Urinary bladder (tissue), 4 donors: ENCODE results near the gene FBXO10. TPM values are rescaled to one million over a fixed set of nuclear protein-coding genes. Genes with fewer than 3 reads are reported as not detected.
A peak's percentile ranks its signal among the peaks of the same experiment; 100 is the strongest.

Experiments
- DNase-seq: peaks from one replicate; pipeline ENCODE4 v3.0.0-alpha.2; 2015; ENCODE audit errors: extremely low spot score
- H3K27ac ChIP-seq: one replicate; pipeline ENCODE4 v1.5.1; 2013; ENCODE audit warnings: low read depth, mild to moderate bottlenecking, moderate library complexity
- H3K36me3 ChIP-seq: one replicate; pipeline ENCODE4 v1.6.1; 2013; ENCODE audit warnings: mild to moderate bottlenecking, moderate library complexity; ENCODE audit not compliant: insufficient read depth
- H3K4me1 ChIP-seq: one replicate; pipeline ENCODE4 v1.6.1; 2013; ENCODE audit warnings: mild to moderate bottlenecking, moderate library complexity; ENCODE audit not compliant: insufficient read depth
- H3K4me3 ChIP-seq: one replicate; pipeline ENCODE4 v1.5.1; 2013; ENCODE audit warnings: low read depth, low read length
- WGBS: extraction: QIAGEN DNeasy Blood & Tissue Kit; methylation state at CpG from one replicate; pipeline ENCODE4 v1.1.7; 2013; 5-methylcytosine and 5-hydroxymethylcytosine counted together
- polyA plus RNA-seq: library from polyadenylated mRNA; stranded (reverse); fragments of 200-250 nt; gene quantifications from one replicate; pipeline ENCODE4 v1.2.3, GENCODE V29; 2013
- total RNA-seq: library from RNA; depleted of rRNA; stranded (reverse); fragments of >200 nt; gene quantifications from one replicate; pipeline ENCODE4 v1.2.3, GENCODE V29; 2014
- donor health status: healthy with polysubstance abuse.
- donor health status: healthy.

FBXO10 gene
- total and polyA plus RNA-seq, 2 donors, result 5.9 to 9.5 TPM

DNA sequence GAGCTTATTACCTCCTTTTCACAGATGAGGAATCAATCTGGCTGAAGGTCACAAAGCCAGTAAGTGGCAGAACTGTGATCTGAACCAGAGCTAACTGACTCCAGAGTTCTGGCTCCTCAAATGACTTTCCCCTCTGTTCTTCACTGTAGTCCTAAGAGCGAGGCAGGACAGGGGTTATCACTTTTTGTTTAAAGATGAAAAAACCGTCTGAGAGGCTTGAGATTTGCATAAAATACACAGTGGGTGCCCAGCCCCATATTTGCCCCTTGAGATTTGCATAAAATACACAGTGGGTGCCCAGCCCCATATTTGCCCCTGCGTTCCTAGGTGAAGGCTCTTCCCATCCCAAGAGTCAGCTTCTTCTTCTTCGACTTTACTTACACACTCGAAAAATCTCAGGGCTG, 667 bp downstream of the FBXO10 start:
- Histone ChIP-seq H3K4me1 (no peaks in the 10 kb centered on the region), H3K4me3 (peak overlapping the region; percentile 82), H3K27ac (no peak overlapping the region), H3K36me3 (no peaks in the 10 kb centered on the region)
- WGBS, result 5% methylated on average over 5 of the region's 5 CpGs
- DNase-seq, result no peak

DNA sequence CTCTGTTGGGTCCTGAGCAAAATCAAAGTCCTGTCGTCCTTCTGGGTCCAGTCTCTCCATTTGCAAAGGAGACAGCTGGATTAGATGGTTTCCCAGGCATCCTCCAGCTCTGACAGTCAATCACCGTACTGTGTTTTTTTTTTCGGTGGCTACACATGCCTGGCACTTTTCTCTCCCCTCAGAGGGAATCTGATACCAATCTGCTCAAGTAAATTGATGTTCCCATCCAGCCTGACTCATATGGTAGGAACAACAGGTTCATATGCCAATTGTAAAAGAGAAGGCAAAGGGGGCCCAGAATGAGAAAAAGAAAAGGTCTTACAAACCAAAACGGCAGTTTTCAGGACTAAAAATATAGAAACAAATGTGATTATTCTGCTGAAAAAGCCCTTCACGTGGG, 1.2 kb downstream of the FBXO10 start:
- H3K4me3 ChIP-seq, result no peak overlapping the region
- 40% methylated on average over 5 of the region's 5 CpGs for WGBS
- no peaks in the 10 kb centered on the region for H3K36me3 ChIP-seq
- no peak for DNase-seq
- H3K27ac ChIP-seq, result no peak overlapping the region
- no peaks in the 10 kb centered on the region for H3K4me1 ChIP-seq

DNA sequence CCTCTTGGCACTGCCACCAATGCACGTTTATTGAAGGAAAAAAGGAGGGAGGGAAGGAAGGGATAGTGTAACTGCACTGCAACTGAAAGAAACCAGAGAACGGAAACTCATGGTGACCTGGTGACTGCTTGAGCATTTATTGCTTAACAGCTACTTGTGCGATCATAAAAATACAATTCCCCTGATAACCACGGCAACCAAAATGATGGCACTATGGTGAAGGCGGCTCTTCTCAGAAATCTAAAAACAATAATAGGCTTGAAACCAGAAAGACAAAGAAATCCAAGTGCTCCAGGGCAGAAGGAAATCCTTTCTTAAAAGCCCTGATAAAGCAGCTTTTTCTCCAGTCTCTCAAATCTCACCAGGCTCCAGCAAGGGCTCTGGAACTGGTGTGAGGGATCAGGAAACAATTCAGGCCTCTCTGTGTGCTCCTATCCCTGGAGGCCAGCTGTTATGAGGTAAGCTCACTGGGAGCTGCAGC, 1.9 kb downstream of the FBXO10 start:
- Histone ChIP-seq H3K4me1 (no peaks in the 10 kb centered on the region), H3K27ac (no peak overlapping the region), H3K36me3 (no peaks in the 10 kb centered on the region), H3K4me3 (no peak overlapping the region)
- WGBS, result 40% methylated on average over 5 of the region's 5 CpGs
- no peak for DNase-seq

DNA sequence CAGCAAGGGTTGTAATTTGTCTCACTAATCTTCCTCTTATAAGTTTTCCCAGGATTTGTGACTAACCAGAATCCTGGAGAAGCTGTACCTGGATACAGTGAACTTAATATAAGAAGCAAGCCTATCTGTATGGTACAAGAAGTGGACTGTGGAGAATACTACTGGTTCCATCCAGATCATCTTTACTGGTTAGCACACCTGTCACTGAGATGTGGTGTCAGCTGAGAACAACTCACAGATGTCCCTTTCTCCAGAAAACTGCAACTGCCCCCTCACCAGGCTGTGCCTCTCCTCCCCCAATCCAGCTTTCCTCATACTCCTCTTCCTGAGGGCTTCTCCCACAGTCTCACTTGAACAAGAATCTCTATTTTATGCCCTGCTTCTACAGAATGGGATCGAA, 4.9 kb downstream of the FBXO10 start:
- no peak overlapping the region for H3K27ac ChIP-seq
- no peak for DNase-seq
- no peak overlapping the region for H3K4me3 ChIP-seq
- WGBS, result 98% methylated on average over 1 of the region's 1 CpG
- no peaks in the 10 kb centered on the region for H3K36me3 ChIP-seq
- H3K4me1 ChIP-seq, result no peaks in the 10 kb centered on the region

DNA sequence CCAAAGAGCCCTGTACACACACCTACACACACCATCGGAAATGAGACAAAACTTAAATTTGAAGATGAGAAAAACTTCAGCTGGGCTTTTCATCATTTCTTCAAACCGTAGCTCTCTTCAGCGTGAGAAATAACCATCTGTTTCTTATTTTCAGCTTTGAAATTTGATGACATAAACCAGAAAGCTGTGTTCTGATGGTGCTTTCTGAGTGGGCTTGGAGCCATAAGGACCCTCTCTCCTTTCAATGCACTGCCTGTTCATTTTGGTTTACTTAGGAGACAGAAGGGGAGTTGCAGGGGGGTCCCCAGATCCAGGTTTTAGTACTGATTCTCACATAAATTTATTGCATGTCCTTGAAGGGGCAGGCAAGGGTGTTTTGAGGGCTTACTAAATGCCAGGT, 9.5 kb downstream of the FBXO10 start:
- Histone ChIP-seq H3K4me3 (no peak overlapping the region), H3K4me1 (no peaks in the 10 kb centered on the region), H3K27ac (no peak overlapping the region), H3K36me3 (no peaks in the 10 kb centered on the region)
- DNase-seq, result no peak
- WGBS, result 73% methylated on average over 3 of the region's 3 CpGs

DNA sequence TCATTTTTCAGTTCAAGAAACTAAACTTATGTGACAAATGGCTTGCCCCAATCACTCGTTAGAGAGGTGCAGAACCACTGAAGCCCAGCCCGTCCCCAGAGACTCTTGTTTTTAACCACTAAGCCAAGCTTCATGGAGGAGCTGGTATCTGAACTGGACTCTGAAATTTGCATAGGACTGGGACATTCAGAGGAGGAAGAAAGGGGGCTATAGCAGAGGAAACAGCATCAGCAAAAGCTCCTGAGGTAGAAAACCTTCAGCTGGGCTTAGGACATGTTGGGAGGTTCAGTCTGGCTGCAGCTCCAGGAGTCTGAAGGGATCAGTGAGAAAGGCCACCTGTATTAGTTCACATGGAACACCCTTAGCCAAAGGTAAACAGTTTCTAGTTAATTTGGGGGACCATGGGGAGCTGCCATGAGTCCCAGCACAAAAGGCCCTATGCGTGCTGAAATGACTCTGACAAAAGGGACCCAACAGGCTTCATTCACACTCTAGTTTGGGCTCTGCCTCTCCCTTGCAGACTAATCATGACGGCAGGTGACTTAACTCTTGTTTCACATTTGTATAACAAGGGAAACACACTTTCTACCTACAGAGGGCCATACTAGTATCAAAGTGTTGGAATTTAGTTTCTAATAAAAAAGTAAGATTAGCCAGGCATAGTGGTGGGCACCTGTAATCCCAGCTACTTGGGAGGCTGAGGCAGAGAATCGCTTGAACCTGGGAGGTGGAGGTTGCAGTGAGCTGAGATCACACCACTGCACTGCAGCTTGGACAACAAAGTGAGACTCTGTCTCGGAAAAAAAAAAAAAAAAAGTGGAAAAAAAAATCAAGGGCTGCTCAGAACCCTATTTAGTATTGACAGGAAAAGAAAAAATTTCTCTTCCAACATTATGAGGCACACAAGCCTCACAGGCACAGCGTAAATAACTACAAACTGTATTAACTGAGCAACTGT, 10.2 kb downstream of the FBXO10 start:
- Histone ChIP-seq H3K36me3 (no peaks in the 10 kb centered on the region), H3K27ac (no peak overlapping the region), H3K4me1 (no peaks in the 10 kb centered on the region), H3K4me3 (no peak overlapping the region)
- DNase-seq, result no peak
- 89% methylated on average over 7 of the region's 7 CpGs for WGBS

DNA sequence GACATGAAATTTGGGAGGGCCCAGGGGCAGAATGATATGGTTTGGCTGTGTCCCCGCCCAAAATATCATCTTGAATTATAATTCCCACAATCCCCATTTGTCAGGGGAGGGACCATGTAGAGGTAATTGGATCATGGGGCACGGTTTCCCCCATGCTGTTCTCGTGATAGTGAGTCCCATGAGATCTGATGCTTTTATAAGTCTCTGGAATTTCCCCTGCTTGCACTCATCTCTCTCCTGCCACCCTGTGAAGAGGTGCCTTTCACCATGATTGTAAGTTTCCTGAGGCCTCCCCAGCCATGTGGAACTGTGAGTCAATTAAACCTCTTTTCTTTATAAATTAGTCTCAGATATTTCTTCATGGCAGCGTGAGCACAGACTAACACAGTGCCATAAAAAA, 11.3 kb downstream of the FBXO10 start:
- Histone ChIP-seq H3K27ac (no peak overlapping the region), H3K4me1 (no peaks in the 10 kb centered on the region), H3K4me3 (no peak overlapping the region), H3K36me3 (no peaks in the 10 kb centered on the region)
- no peak for DNase-seq
- 95% methylated on average over 4 of the region's 4 CpGs for WGBS

DNA sequence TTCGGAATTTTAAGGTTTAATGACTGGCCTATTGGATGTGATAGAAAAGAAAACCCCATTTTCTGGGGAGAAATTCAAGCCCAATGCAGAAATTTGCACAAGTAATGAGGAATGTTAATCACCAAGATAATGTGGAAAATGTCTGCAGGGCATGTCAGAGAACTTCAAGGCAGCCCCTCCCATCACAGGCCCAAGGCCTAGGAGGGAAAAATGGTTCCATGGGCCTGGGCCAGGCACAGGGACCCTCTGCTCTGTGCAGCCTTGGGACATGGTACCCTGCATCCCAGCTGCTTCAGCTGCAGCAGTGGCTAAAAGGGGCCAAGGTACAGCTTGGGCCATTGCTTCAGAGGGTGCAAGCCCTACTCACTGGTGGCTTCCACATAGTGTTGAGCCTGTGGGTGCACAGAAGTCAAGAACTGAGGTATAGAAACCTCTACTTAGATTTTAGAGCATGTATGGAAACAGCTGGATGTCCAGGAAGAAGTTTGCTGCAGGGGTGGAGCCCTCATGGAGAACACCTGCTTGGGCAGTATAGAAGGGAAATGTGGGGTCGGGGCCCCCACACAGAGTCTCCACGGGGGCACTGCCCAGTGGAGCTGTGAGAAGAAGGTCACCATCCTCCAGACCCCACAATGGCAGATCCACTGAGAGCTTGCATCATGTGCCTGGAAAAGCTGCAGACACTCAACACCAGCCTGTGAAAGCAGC, 12.2 kb downstream of the FBXO10 start:
- WGBS, result 81% methylated on average over 3 of the region's 3 CpGs
- Histone ChIP-seq H3K4me1 (no peaks in the 10 kb centered on the region), H3K36me3 (no peaks in the 10 kb centered on the region), H3K27ac (no peak overlapping the region), H3K4me3 (no peak overlapping the region)
- DNase-seq, result no peak

DNA sequence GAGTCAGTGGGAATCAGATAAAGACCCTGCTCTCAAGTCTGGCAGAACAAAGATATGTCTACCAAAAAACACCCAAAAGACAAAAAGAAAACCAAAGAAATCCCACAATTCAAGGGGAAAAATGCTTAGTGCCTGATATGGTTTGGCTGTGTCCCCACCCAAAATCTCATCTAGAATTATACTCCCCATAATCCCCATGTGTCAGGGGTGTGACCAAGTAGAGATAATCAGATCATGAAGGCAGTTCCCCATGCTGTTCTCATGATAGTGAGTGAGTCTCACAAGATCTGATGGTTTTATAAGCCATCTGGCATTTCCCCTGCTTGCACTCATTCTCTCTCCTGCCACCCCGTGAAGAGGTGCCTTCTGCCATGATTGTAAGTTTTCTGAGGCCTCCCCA, 13.4 kb downstream of the FBXO10 start:
- no peak for DNase-seq
- Histone ChIP-seq H3K36me3 (no peaks in the 10 kb centered on the region), H3K4me1 (no peaks in the 10 kb centered on the region), H3K27ac (no peak overlapping the region), H3K4me3 (no peak overlapping the region)
- 63% methylated on average over 1 of the region's 1 CpG for WGBS

DNA sequence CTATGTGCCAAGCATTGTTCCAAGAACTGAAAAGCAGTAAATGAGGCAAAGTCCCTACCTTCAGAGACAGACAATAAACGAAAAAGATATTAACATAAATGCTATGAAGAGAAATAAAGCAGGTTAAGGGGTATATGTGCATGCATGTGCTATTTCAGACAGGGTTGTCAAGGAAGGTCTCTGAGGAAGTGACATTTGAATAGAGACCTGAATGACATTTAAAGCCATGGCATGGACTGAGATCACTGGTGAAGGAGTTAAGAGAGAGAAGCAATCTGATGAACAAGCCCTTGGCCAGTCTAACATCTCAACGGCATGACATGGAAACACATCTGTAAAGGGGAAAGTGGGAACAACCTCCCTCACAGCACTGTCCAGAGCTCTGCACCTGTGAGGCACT, 14.5 kb downstream of the FBXO10 start:
- H3K4me1 ChIP-seq, result no peaks in the 10 kb centered on the region
- H3K4me3 ChIP-seq, result no peak overlapping the region
- no peaks in the 10 kb centered on the region for H3K36me3 ChIP-seq
- DNase-seq, result no peak
- H3K27ac ChIP-seq, result no peak overlapping the region
- 86% methylated on average over 2 of the region's 2 CpGs for WGBS

DNA sequence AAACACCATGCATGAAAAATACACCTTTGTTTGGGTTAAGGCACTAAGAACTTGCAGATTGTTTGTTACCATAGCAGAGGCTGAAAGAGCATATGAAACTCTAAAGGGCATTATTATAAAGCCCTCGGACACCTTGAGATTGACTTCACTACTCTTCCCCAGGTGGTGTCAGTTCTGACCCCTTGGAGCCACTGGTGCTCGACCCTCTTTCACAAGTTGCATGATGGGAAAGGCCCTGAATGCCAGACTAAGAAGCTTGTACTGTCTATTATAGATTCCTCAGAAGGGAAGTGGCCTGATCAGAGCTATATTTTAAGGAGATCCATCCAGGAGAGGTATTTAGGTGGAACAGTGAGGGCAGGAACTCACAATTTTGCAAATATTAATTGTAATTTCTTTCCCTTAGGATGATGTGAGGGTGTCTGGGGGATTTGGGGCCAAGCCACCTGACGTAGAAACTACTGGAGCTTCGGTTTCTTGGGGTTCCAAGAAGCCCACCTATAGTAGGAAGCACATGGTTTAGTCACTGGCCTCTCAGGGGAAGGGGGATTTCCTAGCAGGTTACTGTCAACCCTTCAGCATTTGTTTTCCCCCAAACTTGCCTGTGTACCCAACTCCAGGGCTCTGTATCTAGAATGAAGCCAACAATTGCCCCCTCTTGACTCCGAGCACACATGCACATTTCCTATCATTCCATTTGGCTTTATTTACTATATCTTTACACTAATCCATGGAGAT, 16.2 kb downstream of the FBXO10 start:
- Histone ChIP-seq H3K27ac (no peak overlapping the region), H3K36me3 (no peaks in the 10 kb centered on the region), H3K4me3 (no peak overlapping the region), H3K4me1 (no peaks in the 10 kb centered on the region)
- DNase-seq, result no peak
- 94% methylated on average over 5 of the region's 5 CpGs for WGBS

DNA sequence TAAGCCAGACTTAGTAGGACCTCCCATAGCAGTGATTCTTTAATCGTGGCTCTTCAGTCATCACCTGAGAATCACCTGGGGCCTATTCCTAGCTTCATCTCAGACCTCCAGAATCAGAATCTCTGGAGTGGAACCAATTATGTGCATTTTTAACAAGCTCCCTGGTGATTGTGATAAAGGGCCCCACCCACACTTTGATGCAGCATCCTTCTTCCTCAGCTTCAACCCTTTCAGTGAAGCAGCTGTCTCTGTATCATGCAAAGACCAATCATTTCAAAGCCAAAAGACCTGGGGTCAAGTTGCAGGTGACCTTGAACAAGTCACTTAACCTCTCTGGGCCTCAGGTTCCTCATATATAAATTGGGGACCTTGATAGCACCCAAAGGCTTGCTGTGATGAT, 17.1 kb downstream of the FBXO10 start:
- Histone ChIP-seq H3K4me3 (no peak overlapping the region), H3K27ac (no peak overlapping the region), H3K36me3 (peaks cover 2% of the 10 kb centered on the region), H3K4me1 (no peaks in the 10 kb centered on the region)
- DNase-seq, result no peak
- 80% methylated on average over 1 of the region's 1 CpG for WGBS

DNA sequence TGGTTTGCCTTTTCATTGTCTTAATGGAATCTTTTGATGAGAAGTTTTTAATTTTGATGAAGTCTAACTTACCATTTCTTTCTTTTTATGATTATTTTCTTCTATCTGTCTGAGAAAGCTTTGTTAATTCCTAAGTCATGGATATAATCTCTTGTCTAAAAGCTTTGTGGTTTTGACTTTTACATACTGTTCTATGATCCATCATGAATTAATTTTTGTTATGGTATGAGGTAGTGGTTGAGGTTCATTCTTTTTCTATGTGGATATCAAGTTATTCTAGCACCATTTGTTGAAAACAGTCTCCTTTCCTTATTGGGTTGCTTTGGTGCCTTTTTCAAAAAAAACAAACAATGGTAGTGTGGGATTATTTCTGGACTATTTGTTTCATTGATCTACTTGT, 20.4 kb downstream of the FBXO10 start:
- no peak overlapping the region for H3K4me3 ChIP-seq
- H3K36me3 ChIP-seq, result peaks cover 2% of the 10 kb centered on the region
- DNase-seq, result no peak

More for the DNA sequence above, 20.4 kb downstream of the FBXO10 start:
- Histone ChIP-seq H3K4me1 (no peaks in the 10 kb centered on the region), H3K27ac (no peak overlapping the region)
